Germinal center (tissue), 1 donor: ENCODE results near the gene GALNT17.

Experiments used
- DNase-seq: peaks from one replicate; pipeline ENCODE4 v3.0.0; 2012; ENCODE audit warnings: mixed read lengths, low spot score

The GALNT17 gene

GRCh38 chr7:71507680-71508602 lies 376.0 kb downstream of the GALNT17 start:
- no peak for DNase-seq

- no peak for DNase-seq
These were observed 377.4 kb downstream of the GALNT17 start for GRCh38 chr7:71509381-71509780.

- no peak for DNase-seq
These were observed 379.4 kb downstream of the GALNT17 start for GRCh38 chr7:71511361-71511807.

GRCh38 chr7:71517940-71518699 lies 386.2 kb downstream of the GALNT17 start:
- DNase-seq = no peak

GRCh38 chr7:71518880-71519279 lies 386.9 kb downstream of the GALNT17 start:
- DNase-seq = no peak

- DNase-seq = no peak
These were observed 389.6 kb downstream of the GALNT17 start for GRCh38 chr7:71521506-71521905.

GRCh38 chr7:71526106-71526505 lies 394.2 kb downstream of the GALNT17 start:
- no peak for DNase-seq

- no peak for DNase-seq
These were observed 395.3 kb downstream of the GALNT17 start for GRCh38 chr7:71527213-71527612.

- DNase-seq = no peak
These were observed 403.7 kb downstream of the GALNT17 start for GRCh38 chr7:71535616-71536015.

GRCh38 chr7:71538210-71538609 lies 406.3 kb downstream of the GALNT17 start:
- no peak for DNase-seq

GRCh38 chr7:71539615-71540014 lies 407.7 kb downstream of the GALNT17 start:
- no peak for DNase-seq

- no peak for DNase-seq
These were observed 409.9 kb downstream of the GALNT17 start for GRCh38 chr7:71541707-71542353.

- no peak for DNase-seq
These were observed 411.5 kb downstream of the GALNT17 start for GRCh38 chr7:71543396-71543795.

- no peak for DNase-seq
These were observed 412.9 kb downstream of the GALNT17 start for GRCh38 chr7:71544816-71545215.

GRCh38 chr7:71547426-71547825 lies 415.5 kb downstream of the GALNT17 start:
- no peak for DNase-seq

GRCh38 chr7:71548746-71549145 lies 416.8 kb downstream of the GALNT17 start:
- no peak for DNase-seq

GRCh38 chr7:71553306-71553705 lies 421.4 kb downstream of the GALNT17 start:
- no peak for DNase-seq

GRCh38 chr7:71555758-71556157 lies 423.8 kb downstream of the GALNT17 start:
- DNase-seq = no peak

- no peak for DNase-seq
These were observed 427.1 kb downstream of the GALNT17 start for GRCh38 chr7:71558806-71559613.

- no peak for DNase-seq
These were observed 428.5 kb downstream of the GALNT17 start for GRCh38 chr7:71560354-71560995.

GRCh38 chr7:71563276-71563675 lies 431.3 kb downstream of the GALNT17 start:
- no peak for DNase-seq
